ENCODE data around the gene IFNLR1. TPM values are rescaled to one million over a fixed set of nuclear protein-coding genes. Genes with fewer than 3 reads are reported as not detected.

The IFNLR1 gene
- total RNA-seq, 2 donors from 2014 or later = 0.14 TPM; not detected in 1

- DNase-seq (ENCODE audit: low spot score) (no peak), ATAC-seq (ENCODE audit: insufficient number of reproducible peaks, low FRiP score, low read depth) (no peak)
- H3K27ac ChIP-seq = no peak overlapping the region
- no peak for TF ChIP-seq CTCF (IDR thresholded peaks at IDR 0.05)
- no peaks in the 10 kb centered on the region for H3K27me3 ChIP-seq (replicated peaks; ENCODE audit: insufficient read depth)
- no peaks in the 10 kb centered on the region for H3K9me3 ChIP-seq
- no peak overlapping the region for H3K4me3 ChIP-seq
- no peaks in the 10 kb centered on the region for H3K36me3 ChIP-seq
- no peaks in the 10 kb centered on the region for H3K4me1 ChIP-seq (ENCODE audit: control insufficient read depth in 1 of 2, low read depth in 2 of 2)
Observed at GRCh38 chr1:24136956-24137539, 50.0 kb downstream of the IFNLR1 start.

- peaks cover 10% of the 10 kb centered on the region for H3K9me3 ChIP-seq
- H3K4me1 ChIP-seq (ENCODE audit: control insufficient read depth in 1 of 2, low read depth in 2 of 2) = no peaks in the 10 kb centered on the region
- TF ChIP-seq CTCF (IDR thresholded peaks at IDR 0.05) = no peak
- DNase-seq (ENCODE audit: low spot score) = no peak
- H3K27ac ChIP-seq = no peak overlapping the region
- no peak overlapping the region for H3K4me3 ChIP-seq
- H3K27me3 ChIP-seq (replicated peaks; ENCODE audit: insufficient read depth) = no peaks in the 10 kb centered on the region
- ATAC-seq (ENCODE audit: insufficient number of reproducible peaks, low FRiP score, low read depth) = no peak
- no peaks in the 10 kb centered on the region for H3K36me3 ChIP-seq
Observed at GRCh38 chr1:24134376-24134775, 52.7 kb downstream of the IFNLR1 start.

DNA sequence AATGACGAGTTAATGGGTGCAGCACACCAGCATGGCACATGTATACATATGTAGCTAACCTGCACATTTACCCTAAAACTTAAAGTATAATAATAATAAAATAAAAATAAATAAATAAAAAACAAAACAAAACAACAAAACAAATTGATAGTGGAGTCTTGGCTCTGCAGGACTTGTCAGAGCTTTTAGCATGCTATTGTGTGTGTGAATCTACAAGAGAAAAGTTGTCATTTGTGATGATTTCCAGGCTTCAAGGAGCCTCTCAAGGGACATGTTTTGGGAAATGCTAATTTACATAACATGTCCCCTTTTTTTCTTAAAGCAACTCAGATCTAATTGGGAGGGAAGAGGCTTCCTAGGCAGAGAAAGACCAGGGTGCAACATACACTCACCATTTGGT, 53.3 kb downstream of the IFNLR1 start:
- TF ChIP-seq CTCF (IDR thresholded peaks at IDR 0.05) = no peak
- Histone ChIP-seq H3K27me3 (replicated peaks; ENCODE audit: insufficient read depth) (no peaks in the 10 kb centered on the region), H3K4me1 (ENCODE audit: control insufficient read depth in 1 of 2, low read depth in 2 of 2) (no peaks in the 10 kb centered on the region), H3K4me3 (no peak overlapping the region), H3K9me3 (peaks cover 10% of the 10 kb centered on the region), H3K27ac (no peak overlapping the region), H3K36me3 (no peaks in the 10 kb centered on the region)
- DNase-seq (ENCODE audit: low spot score) = no peak
- ATAC-seq (ENCODE audit: insufficient number of reproducible peaks, low FRiP score, low read depth) = no peak

DNA sequence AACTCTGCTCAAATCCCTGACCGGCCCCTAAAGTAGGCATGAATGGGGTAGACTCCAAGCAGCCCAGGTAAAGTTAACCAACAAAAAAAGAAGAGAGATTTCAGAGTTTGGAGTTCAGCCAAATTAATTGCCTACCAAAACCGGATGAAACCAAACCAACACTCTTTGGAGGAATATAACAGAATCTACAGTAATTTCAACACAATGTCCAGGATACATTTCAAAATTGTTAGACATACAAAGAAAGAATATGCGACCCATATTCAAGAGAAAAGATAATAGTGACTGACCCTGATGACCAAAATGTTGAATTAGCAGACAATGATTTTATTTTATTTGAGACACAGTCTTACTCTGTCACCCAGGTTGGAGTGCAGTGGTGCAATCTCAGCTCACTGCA, 56.7 kb downstream of the IFNLR1 start:
- TF ChIP-seq CTCF (IDR thresholded peaks at IDR 0.05) = no peak
- peaks cover 10% of the 10 kb centered on the region for H3K9me3 ChIP-seq
- H3K27ac ChIP-seq = no peak overlapping the region
- H3K4me3 ChIP-seq = no peak overlapping the region
- H3K36me3 ChIP-seq = no peaks in the 10 kb centered on the region
- DNase-seq (ENCODE audit: low spot score) (no peak), ATAC-seq (ENCODE audit: insufficient number of reproducible peaks, low FRiP score, low read depth) (no peak)
- H3K4me1 ChIP-seq (ENCODE audit: control insufficient read depth in 1 of 2, low read depth in 2 of 2) = peaks cover 0 to 7% of the 10 kb centered on the region in 2 donors
- H3K27me3 ChIP-seq (replicated peaks; ENCODE audit: insufficient read depth) = no peaks in the 10 kb centered on the region

- DNase-seq (ENCODE audit: low spot score) (no peak), ATAC-seq (ENCODE audit: insufficient number of reproducible peaks, low FRiP score, low read depth) (no peak)
- Histone ChIP-seq H3K9me3 (peaks cover 10% of the 10 kb centered on the region), H3K27ac (no peak overlapping the region), H3K27me3 (replicated peaks; ENCODE audit: insufficient read depth) (no peaks in the 10 kb centered on the region), H3K36me3 (no peaks in the 10 kb centered on the region), H3K4me3 (no peak overlapping the region), H3K4me1 (ENCODE audit: control insufficient read depth in 1 of 2, low read depth in 2 of 2) (peaks cover 0 to 7% of the 10 kb centered on the region in 2 donors)
- TF ChIP-seq CTCF (IDR thresholded peaks at IDR 0.05) = no peak
Observed at GRCh38 chr1:24127801-24128363, 59.2 kb downstream of the IFNLR1 start.
